Right ventricle myocardium superior (tissue), 1 donor: ENCODE data around the gene DRC1. TPM values are rescaled to one million over a fixed set of nuclear protein-coding genes. Genes with fewer than 3 reads are reported as not detected.

ENCODE experiments used
- ATAC-seq: fragments of 200-7000 bp; cut with Tn5 transposase; one replicate; pipeline ENCODE4 v1.9.1; 2020; ENCODE audit warnings: mild to moderate bottlenecking; ENCODE audit not compliant: poor library complexity
- DNase-seq: peaks from one replicate; pipeline ENCODE4 v3.0.0-alpha.2; 2020
- intact Hi-C: fragments of 100-400 bp; cut with DNase I; formaldehyde crosslinking; loops from one replicate; pipeline ENCODE4 v1.11.2; 2022
- total RNA-seq: library from RNA; stranded (reverse); fragmentation: NEBNext Ultra II Directional; extraction: Animal tissue kit (Norgen Biotek cat#: 25700); gene quantifications from one replicate; pipeline ENCODE4 v1.2.1, GENCODE V29; 2021
- donor health status: DM: no; HTN: yes; CAD: no; lungs with severe emphysema.

DRC1 gene
- total RNA-seq, 1 donor from 2014 or later, result not detected

DNA sequence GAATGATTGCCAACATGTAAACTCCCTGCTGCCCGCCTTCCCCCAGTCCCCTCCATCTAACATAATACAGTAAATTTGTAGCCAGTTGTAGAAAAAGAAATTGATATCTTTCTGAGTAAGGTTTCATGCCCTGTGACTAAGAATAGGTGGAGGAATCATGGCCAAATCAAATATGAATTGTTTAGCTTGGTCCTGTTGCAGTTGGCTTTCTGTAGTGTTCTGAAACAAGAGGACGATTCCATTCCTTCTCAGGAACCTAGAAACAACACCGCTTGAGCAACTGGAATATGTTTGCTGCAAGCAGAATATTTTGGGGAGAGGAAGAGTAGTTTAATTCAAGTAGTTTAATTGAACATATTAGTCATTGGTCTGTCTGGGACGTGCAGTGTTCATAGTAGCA, 7.0 kb upstream of the DRC1 start:
- DNase-seq (no peak), ATAC-seq (no peak)
- intact Hi-C loops, result no loop called here

DNA sequence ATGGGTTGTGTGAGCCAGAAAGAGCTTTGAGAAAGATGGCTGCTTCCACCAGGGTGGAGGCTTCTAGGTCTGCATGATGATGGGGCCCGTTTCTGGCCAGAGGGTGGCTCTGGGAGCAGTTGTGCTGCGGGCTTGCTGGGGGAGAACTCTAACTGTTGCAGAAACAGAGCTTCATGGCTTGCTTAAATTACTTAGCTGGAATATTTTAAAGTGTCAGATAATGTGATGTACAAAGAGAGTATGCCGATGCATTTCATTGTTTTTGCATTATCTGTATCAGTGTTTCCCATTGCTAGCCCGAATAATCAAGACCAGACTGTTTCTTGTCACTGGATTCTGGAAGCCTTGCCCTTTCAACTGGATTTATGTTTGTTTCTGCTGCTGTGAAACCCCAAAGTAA, 6.3 kb upstream of the DRC1 start:
- intact Hi-C loops, result no loop called here
- DNase-seq, result no peak
- ATAC-seq, result no peak

DNA sequence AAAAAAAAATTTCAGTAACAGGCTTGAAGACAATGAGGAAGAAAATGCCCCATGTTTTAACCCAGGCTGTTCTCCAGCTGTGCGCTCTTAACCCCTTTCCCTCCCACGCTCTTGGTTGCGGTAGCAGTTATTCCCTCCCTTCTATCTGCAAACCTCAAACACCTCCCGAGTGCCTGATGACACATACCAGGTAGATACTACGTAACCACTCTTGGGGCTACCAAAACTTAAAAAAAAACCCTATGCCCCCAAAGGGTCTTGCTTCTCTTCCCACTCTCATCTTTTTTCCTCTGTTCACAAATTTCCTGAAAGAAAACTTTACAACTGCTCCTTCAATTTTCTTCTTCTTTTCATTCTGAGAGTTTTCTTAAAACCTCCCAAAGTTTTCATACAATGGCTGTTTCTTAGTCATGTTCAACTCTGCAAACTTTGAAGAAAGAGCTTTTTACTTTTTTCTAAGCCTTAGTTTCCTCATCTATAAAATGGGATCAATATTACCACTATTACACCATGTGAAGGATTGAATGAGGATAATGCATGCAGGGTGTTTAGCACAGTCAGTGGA, 4.9 kb upstream of the DRC1 start:
- ATAC-seq (no peak), DNase-seq (no peak)
- intact Hi-C loops, result no loop called here

DNA sequence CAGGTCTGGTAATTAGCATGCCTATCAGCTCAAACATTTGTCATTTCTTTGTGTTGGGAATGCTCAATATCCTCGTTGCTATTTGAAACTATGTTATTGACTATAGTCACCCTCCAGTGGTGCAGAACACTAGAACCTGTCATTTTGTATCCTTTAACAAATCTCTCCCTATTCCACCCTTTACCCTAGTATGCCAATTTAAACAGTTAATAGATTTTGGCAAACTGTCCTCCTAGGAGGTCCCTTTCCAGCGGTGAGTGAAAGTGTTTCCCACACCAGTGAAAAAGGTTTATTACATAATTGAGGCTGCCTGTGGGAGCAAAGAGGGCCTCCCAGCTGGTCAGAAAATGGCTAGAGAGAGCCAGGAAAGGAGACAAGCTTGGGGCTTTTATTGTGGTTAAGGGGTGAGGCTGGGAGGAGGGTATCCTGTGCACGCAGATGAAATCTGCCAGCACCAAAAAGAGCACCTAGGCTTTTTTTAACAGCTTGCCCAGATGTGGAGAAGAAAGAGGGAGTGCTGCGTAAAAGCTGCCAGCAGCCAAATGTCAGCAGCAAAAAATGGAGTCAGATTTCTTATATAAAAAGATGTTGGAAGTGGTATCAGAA, 1.8 kb upstream of the DRC1 start:
- intact Hi-C loops, result no loop called here
- ATAC-seq, result no peak
- DNase-seq, result no peak

DNA sequence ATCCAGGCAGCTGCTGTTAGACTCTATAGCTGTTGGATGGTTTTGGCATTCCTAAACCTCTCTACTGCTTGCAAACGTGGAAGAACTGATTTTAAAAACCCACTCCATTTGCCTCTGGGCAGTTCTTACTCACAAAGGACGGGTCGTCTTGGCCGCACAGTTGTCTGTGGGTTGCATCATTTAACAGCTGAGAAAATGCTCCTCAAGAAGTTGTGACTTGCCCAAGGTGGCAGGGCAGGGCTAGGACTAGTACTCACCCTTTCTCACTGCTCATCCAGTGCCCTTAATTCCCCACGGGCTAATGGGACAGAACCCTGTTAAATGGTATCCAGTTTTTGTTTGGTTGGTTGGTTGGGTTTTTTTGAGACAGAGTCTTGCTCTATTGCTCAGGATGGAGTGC, 997 bp upstream of the DRC1 start:
- intact Hi-C loops, result no loop called here
- no peak for ATAC-seq

DNA sequence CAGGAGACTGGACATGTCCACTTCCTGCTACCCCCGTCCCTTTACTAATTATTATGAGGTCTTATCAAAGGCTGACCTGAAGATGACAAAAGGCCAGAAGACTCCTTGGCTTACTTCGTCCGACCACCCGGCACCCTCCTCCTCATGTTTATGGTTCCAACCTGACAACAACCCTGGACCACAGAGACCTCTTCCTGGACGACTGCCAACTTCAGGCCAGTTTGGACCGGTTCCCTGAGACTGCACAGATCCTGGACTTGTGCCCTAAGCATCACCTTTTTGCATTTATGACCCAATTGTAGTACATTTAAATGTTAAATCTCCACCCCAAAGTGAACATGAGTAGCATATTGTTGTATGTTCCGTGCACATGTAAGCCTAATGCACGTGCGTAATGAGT, 5.8 kb downstream of the DRC1 start:
- intact Hi-C loops, result no loop called here
- DNase-seq, result no peak

More for the DNA sequence above, 997 bp upstream of the DRC1 start:
- no peak for DNase-seq

DNA sequence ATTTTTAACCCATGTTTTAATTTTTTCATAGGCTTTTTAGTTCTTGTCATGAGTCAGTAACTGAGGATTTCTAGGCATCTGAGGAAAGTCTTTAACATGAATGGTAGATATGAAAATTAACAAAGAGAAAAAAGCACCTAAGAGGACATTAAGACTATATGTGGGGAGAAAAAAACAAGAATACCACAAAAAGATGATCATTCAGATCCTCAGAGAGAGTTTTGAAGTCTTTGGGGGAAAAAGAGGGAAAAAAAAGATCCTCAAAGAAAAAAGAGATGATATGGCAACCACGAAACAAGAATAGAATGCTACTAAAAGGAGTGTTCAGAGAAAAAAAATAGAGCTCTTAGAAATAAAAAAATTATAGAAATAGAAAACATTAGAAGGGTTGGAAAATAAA, 8.1 kb downstream of the DRC1 start:
- intact Hi-C loops, result no loop called here
- DNase-seq (no peak), ATAC-seq (no peak)

More for the DNA sequence above, 5.8 kb downstream of the DRC1 start:
- no peak for ATAC-seq

DNA sequence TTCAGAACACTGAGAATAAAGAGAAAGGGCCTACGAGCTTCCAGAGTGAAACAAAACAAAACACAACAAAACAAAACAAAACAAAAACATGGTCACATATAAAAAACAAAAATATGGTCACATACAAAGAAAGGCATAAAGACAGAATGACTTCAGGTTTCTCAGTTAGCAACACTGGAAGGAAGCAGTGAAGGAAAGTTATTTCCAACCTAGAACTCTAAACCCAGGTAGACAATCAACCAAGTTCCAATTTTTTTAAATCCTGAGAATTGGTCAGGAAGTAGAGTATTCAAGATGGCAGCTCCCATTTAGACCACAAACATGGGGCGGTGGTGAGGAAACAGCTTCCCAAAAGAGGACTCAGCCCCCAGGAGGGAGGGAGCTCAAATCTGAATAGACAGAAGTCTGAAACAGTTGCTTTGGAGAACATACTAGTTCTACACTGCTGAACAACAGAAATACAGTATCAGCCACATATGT, 9.1 kb downstream of the DRC1 start:
- no peak for DNase-seq
- no peak for ATAC-seq
- intact Hi-C loops, result no loop called here

DNA sequence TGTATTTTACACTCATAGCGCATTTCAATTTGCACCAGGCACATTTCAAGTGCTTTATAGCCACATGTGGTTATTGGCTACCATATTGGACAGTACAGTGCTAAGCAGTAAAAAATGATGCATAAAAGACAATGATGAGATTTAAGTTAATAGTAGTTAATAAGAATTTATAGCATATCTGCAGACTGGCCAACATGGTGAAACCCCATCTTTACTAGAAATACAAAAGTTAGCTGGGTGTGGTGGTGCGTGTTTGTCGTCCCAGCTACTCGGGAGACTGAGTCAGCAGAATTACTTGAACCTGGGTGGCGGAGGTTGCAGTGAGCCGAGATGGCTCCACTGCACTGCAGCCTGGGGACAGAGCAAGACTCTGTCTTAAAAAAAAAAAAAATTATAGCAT, 9.7 kb downstream of the DRC1 start:
- DNase-seq, result no peak
- intact Hi-C loops, result no loop called here
- no peak for ATAC-seq

DNA sequence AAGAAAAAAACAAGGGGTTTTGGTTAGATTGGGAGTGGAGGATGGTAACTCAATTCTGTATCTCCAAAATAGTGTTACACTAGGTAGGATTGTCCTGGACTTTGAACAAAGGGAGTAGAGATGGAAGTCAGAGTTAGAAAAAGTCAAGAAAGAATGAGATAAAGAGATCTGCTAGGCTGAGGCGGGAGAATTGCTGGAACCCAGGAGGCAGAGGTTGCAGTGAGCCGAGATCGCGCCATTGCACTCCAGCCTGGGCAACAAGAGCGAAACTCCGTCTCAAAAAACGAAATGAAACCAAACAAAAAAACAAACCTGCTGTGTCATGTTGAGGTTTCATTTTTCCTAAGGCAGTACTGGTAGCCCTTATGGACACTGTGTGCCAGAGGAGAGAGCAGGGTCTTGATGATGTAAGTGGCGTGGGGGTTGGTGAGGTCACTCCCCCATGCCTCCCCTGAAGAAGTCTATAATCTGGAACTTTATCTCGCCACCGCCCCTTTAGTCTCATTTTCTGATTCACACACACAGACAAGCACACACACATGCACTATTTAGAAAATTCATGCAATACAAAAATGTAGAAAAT, 10.5 kb downstream of the DRC1 start:
- no peak for ATAC-seq
- intact Hi-C loops, result no loop called here
- DNase-seq, result no peak

DNA sequence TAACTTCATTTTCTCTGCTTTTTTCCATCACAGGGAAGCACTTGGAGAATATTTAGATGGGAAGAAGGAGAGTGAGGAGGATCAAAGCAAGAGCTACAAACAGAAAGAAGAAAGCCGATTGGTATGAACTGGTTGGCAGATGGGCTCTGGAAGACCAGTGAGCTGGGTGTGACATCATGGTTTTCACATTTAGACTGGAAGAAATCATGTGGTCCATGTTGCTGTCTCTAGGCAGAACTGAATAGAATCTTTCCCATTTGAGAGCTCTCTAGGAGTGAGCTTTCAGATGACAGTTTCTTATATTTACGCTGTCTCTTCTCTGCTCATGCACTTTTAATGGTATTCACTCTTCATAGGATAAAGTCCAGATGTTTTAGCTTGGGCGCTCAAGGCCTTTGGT, 12.6 kb downstream of the DRC1 start:
- DNase-seq (no peak), ATAC-seq (no peak)
- intact Hi-C loops, result no loop called here

DNA sequence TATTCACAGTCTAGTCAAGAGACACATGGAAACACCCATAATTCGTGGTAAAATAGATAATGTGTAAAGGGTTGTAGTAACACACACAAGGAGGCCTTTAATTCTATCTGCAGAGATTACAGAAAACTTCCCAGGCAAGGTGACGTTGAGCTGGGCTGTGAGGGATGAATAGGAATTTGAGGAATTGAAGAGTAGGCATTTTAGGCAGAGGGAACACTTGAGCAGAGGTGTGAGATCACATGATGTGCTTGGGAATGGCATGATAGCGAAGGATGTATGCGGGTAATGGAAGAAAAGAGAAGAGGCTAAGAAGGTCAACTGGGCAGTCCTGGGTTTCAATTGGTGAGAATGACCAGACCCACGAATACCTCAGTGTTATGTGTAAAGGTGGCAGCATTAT, 20.2 kb downstream of the DRC1 start:
- DNase-seq (no peak), ATAC-seq (no peak)
- intact Hi-C loops, result no loop called here

DNA sequence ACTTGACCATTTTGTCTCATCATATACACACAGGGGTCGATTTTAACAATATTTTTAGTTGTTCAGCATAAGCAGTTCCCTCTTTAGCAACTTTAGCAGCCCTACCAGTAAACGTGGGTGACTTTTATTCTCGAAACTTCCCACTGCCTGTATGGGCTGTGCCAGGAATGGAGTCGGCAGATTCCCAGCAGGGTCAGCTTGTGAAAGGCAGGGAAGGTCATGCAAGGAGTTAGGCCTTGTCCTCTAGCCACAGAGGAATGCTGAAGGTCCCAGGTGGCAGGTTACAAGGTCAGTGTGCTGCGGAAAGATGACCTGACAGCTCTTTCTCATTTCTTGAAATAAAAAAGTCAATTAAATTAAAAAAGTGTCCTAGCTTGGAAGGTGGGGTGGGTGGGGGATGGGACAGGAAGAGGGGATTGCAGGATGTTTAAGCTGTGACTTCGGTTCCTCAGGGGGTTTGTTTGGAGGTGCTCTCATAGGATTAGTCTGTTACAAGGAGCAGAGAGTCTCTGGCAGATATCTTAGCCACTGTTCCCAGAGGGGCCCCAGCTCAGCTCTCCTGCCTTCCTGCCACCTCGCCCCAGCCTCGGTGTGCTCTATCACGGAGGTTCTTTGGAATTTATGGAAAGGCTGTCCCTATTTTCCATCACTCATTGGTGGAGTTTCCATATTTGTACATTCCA, 21.4 kb downstream of the DRC1 start:
- intact Hi-C loops, result no loop called here
- no peak for ATAC-seq
- no peak for DNase-seq

DNA sequence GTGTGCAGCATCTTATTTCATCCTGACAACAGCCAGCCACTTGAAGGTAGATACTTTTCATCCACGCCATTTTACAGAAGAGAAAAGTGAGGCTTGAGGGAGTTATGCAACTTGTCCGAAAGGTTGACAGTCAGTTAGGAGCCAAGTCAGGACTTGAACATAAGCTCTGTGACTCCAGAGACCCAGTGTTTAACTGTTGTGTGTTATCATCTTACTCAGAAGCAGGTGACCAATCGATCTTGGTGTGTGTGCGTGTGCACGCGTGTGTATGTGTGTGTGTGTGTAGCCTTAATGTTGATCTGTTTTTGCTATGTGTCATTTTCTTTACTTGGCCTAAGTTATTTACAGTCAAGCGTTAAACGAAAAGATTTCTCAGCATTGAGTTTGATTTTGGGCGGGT, 22.0 kb downstream of the DRC1 start:
- no peak for DNase-seq
- intact Hi-C loops, result no loop called here
- ATAC-seq, result no peak

DNA sequence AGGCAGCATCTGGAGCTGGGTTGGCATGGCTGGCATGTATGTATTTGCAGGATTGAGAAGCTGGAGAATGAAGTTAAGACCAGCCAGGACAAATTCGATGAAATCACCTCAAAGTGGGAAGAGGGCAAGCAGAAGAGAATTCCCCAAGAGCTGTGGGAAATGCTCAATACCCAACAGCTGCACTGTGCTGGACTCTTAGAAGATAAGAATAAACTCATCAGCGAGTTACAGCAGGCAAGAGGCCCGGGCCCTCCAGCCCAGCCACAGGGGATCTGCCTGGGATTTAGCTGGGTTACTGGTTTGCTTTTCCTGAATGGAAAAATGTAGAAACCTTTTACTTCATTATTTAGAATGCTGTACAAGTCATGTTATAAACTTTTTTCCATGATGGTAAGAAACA, 22.5 kb downstream of the DRC1 start:
- no peak for ATAC-seq
- intact Hi-C loops, result no loop called here
- DNase-seq, result no peak

DNA sequence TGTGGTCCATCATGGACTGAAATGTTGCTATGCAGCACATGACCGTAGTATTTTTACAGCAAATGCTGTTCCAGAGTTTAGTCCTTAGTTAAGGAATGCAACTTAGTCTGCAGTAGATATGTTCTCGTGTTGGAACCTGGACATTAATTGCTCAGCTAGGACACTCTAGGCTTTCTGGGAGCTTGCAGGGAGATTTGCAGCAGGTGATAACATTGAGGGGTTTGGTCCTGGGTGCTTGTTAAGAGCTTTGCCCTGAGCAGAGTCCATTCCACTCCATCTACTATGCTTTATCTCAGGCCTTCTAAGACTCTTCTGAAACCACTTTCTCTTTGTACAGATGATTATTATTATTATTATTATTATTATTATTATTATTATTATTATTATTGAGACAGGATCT, 27.1 kb downstream of the DRC1 start:
- DNase-seq (no peak), ATAC-seq (no peak)
- intact Hi-C loops, result no loop called here

DNA sequence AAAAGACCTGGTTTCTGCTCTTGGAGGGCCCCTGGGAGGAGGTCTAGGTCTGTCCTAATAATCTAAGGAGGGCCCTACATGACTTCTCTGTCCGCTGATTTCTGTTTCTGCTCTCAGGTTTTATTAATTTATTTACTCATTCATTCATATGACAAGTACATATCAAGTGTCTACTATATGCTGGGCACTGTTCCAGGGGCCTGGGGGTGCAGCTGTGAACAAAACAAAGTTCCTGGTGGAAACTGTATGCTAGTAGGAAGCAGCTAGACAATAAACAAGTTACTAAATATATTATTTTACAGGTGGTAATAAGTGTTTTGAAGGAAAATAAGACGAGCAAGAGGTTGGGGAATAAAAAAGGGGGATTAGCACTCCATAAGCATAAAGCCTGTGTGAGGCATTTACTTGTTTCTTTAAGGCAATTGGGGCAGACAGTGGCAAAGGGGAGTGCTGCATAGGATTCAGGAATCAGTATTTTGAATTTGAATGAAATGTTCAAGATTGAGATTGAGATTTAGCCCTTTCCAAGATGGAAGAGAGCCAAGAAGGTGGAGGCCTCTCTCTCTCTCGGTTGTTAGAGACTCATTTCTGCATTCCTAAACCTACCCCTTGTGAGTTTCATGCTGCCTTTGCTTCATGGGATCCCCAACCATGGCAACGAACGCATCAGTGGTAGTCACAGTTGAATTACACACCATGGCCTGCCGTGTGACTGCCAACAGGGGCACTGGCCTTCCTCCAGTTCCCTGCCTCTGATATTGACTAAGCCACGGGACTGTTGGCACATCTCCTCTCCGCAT, 28.3 kb downstream of the DRC1 start:
- intact Hi-C loops, result no loop called here
- peak; percentile 54 for DNase-seq
- peak; percentile 81 for ATAC-seq

DNA sequence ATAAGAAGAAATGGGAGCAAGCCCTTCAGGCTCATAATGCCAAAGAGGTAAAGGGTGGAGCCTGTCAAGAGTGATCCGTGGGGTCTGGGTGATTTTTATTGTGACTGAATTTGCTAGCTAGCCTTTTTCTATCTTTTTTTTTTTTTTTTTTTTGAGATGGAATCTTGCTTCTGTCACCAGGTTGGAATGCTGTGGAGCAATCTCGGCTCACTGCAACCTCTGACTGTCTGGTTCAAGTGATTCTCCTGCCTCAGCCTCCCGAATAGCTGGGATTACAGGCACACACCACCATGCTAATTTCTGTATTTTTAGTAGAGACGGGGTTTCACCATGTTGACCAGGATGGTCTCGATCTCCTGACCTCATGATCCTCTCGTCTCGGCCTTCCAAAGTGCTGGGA, 29.1 kb downstream of the DRC1 start:
- intact Hi-C loops, result no loop called here
- ATAC-seq, result no peak
- no peak for DNase-seq

DNA sequence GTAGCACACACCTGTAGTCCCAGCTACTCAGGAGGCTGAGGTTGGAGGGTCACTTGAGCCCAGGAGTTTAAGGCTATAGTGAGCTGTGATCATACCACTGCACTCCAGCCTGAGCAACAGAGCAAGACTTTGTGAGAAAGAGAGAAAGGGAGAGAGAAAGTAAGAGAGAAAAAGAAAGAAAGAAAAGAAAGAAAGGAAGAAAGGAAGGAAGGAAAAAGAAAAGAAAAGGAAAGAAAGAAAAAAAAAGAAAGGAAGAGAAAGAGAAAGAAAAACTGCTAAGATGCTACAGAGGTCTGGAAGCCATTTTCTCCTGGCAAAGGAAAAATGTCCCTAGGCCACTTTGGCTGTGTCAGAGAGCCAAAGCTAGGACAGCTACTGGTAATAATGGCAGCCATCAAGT, 30.6 kb downstream of the DRC1 start:
- intact Hi-C loops, result no loop called here
- ATAC-seq, result no peak
- DNase-seq, result no peak
